SK-N-SH treated with all-trans-retinoic acid at 6 μM for 48 hours (cell line): ENCODE measurements around the gene PCSK5.

Source experiments
- ARNTL ChIP-seq: fragments of 450-650 bp; formaldehyde crosslinking; IDR thresholded peaks from 2 replicates; pipeline ENCODE4 v1.5.0; 2020; ENCODE audit warnings: low read depth, mild to moderate bottlenecking, moderate library complexity, borderline replicate concordance
- PATZ1 ChIP-seq: fragments of 250-450 bp; sonication (Bioruptor Pico); IDR thresholded peaks from 2 replicates; pipeline ENCODE4 v1.8.0; 2020; ENCODE audit warnings: mild to moderate bottlenecking, moderate library complexity, borderline replicate concordance
- SNAI2 ChIP-seq: fragments of 250-450 bp; sonication (Bioruptor Pico); IDR thresholded peaks from 2 replicates; pipeline ENCODE4 v1.5.0; 2020; ENCODE audit warnings: mild to moderate bottlenecking, moderate library complexity
- ZNF565 ChIP-seq: fragments of 450-650 bp; formaldehyde crosslinking; conservative IDR thresholded peaks from 2 replicates; pipeline ENCODE4 v1.5.0; 2020; ENCODE audit warnings: low read depth, mild to moderate bottlenecking, moderate library complexity

GRCh38 chr9:75993434-75993833, 103.0 kb downstream of the PCSK5 start:
- TF ChIP-seq PATZ1 (CRISPR knock-in tag) = no peak
- TF ChIP-seq ZNF565 = no peak
- TF ChIP-seq SNAI2 (CRISPR knock-in tag) = no peak
- TF ChIP-seq ARNTL (CRISPR knock-in tag) = no peak
